Loucy (cell line): ENCODE data around the gene ZNF276.

Experiments used
- EZH2phosphoT487 ChIP-seq: fragments of 200-600 bp; IDR thresholded peaks from 2 replicates; pipeline ENCODE4 v1.6.1; 2018; ENCODE audit warnings: antibody characterized with exemption, mild to moderate bottlenecking, moderate library complexity, borderline replicate concordance
- TF ChIP-seq, protein P1 (sequence below): fragments of 200-600 bp; sonication (generic); conservative IDR thresholded peaks from 2 replicates; pipeline ENCODE4 v1.5.1; 2014; ENCODE audit warnings: mild to moderate bottlenecking, antibody characterized with exemption, low read length

GRCh38 chr16:89690392-89690901 lies 30.9 kb upstream of the ZNF276 start:
- TF ChIP-seq, protein P1, sequence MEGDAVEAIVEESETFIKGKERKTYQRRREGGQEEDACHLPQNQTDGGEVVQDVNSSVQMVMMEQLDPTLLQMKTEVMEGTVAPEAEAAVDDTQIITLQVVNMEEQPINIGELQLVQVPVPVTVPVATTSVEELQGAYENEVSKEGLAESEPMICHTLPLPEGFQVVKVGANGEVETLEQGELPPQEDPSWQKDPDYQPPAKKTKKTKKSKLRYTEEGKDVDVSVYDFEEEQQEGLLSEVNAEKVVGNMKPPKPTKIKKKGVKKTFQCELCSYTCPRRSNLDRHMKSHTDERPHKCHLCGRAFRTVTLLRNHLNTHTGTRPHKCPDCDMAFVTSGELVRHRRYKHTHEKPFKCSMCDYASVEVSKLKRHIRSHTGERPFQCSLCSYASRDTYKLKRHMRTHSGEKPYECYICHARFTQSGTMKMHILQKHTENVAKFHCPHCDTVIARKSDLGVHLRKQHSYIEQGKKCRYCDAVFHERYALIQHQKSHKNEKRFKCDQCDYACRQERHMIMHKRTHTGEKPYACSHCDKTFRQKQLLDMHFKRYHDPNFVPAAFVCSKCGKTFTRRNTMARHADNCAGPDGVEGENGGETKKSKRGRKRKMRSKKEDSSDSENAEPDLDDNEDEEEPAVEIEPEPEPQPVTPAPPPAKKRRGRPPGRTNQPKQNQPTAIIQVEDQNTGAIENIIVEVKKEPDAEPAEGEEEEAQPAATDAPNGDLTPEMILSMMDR: no peak
- no peak for TF ChIP-seq EZH2phosphoT487
